H1 (cell line): ENCODE results near the gene DOCK8. TPM values are rescaled to one million over a fixed set of nuclear protein-coding genes. Genes with fewer than 3 reads are reported as not detected.

Experiments used
- CTCF ChIA-PET: fragments of 300-600 bp; sonication (Branson Sonifier 250); formaldehyde crosslinking; loops from one replicate; lab custom pipeline; 2021; ENCODE audit not compliant: partially characterized antibody; lab: Charles Lee
- POLR2A ChIA-PET: fragments of 300-600 bp; sonication (Branson Sonifier 250); formaldehyde crosslinking; loops from one replicate; lab custom pipeline; 2021; ENCODE audit warnings: inconsistent platforms; ENCODE audit not compliant: partially characterized antibody; lab: Charles Lee
- DNase-seq, 2 experiments: peaks; one replicate each; pipeline versions ENCODE4 v3.0.0 to v3.0.0-alpha.2; 2010 to 2022; ENCODE audit warnings: low spot score in 2 of 2, low read depth in 1 of 2, mixed read lengths in 1 of 2
- FAIRE-seq: peaks from 2 replicates; lab custom pipeline; 2011; peaks lifted over from hg19 to GRCh38; lab: Jason Lieb, UNC
- H2AFZ ChIP-seq: 2 replicates; pipeline ENCODE4 v1.8.1; 2012; ENCODE audit warnings: low read length, inconsistent platforms
- H2AK5ac ChIP-seq: 2 replicates; pipeline ENCODE4 v1.6.1; 2013; ENCODE audit warnings: low read depth, low read length
- H2BK120ac ChIP-seq: replicated peaks from 2 replicates; pipeline ENCODE3; 2013; ENCODE audit warnings: low read depth, low read length, inconsistent platforms
- H2BK12ac ChIP-seq: 2 replicates; pipeline ENCODE4 v1.6.1; 2013; ENCODE audit warnings: low read depth, low read length
- H2BK15ac ChIP-seq: 2 replicates; pipeline ENCODE4 v1.6.1; 2013; ENCODE audit warnings: low read length
- H2BK20ac ChIP-seq: 2 replicates; pipeline ENCODE4 v1.6.1; 2013; ENCODE audit warnings: low read length
- H2BK5ac ChIP-seq: 2 replicates; pipeline ENCODE4 v1.6.1; 2013; ENCODE audit warnings: low read depth, low read length
- H3K14ac ChIP-seq: 2 replicates; pipeline ENCODE4 v1.6.1; 2013; ENCODE audit warnings: inconsistent platforms; ENCODE audit not compliant: insufficient read length
- H3K18ac ChIP-seq: 2 replicates; pipeline ENCODE4 v1.6.1; 2013; ENCODE audit warnings: low read length; ENCODE audit errors: extremely low read depth
- H3K23ac ChIP-seq: 2 replicates; pipeline ENCODE4 v1.6.1; 2013; ENCODE audit warnings: inconsistent platforms; ENCODE audit not compliant: insufficient read length
- H3K23me2 ChIP-seq: 2 replicates; pipeline ENCODE4 v1.6.1; 2013; ENCODE audit warnings: low read depth, low read length
- H3K27ac ChIP-seq: 2 replicates; pipeline ENCODE4 v1.6.1; 2011; ENCODE audit warnings: low read depth, low read length, inconsistent platforms
- H3K27me3 ChIP-seq, 4 experiments: replicated peaks in 1 of 4; 1 replicate in 1 of 4; 2 replicates in 3 of 4; pipeline versions ENCODE4 v1.6.1 to v1.8.1; 2011 to 2013; ENCODE audit warnings: low read length in 3 of 4, mild to moderate bottlenecking in 3 of 4, inconsistent platforms in 2 of 4, mixed read lengths in 2 of 4, moderate library complexity in 1 of 4; ENCODE audit not compliant: control insufficient read depth in 3 of 4, insufficient read depth in 3 of 4; ENCODE audit errors: extremely low read depth in 1 of 4
- H3K36me3 ChIP-seq, 4 experiments: 2 replicates each; pipeline versions ENCODE4 v1.6.1 to v1.8.1; 2011 to 2013; ENCODE audit warnings: mild to moderate bottlenecking in 4 of 4, low read length in 3 of 4, moderate library complexity in 2 of 4, control low read depth in 1 of 4, inconsistent platforms in 1 of 4; ENCODE audit not compliant: insufficient read depth in 4 of 4, control insufficient read depth in 2 of 4
- H3K4ac ChIP-seq: replicated peaks from 2 replicates; pipeline ENCODE3; 2013; ENCODE audit warnings: low read length, low read depth, mixed read lengths, inconsistent platforms; ENCODE audit not compliant: insufficient read length
- H3K4me1 ChIP-seq, 4 experiments: replicated peaks in 1 of 4; 1 replicate in 1 of 4; 2 replicates in 3 of 4; pipeline versions ENCODE4 v1.6.1 to v1.8.1; 2011 to 2013; ENCODE audit warnings: low read length in 3 of 4, inconsistent platforms in 2 of 4, mixed read lengths in 1 of 4; ENCODE audit not compliant: insufficient read depth in 4 of 4, control insufficient read depth in 3 of 4
- H3K4me2 ChIP-seq, 2 experiments: 2 replicates each; pipeline versions ENCODE4 v1.6.1 to v1.8.1; 2011 to 2013; ENCODE audit warnings: low read depth in 2 of 2, low read length in 2 of 2, control low read depth in 1 of 2, inconsistent platforms in 1 of 2, mild to moderate bottlenecking in 1 of 2; ENCODE audit not compliant: insufficient read depth in 1 of 2
- H3K4me3 ChIP-seq, 4 experiments: fragments of 200-600, 300-600 bp in 1 of 4; sonication (generic), shearing (Covaris generic), sonication (Bioruptor Twin) in 1 of 4; 2 replicates each; pipeline versions ENCODE4 v1.5.1 to v1.8.1; 2011 to 2016; ENCODE audit warnings: low read length in 4 of 4, low read depth in 3 of 4, control low read depth in 2 of 4, inconsistent platforms in 2 of 4, mild to moderate bottlenecking in 2 of 4, mixed read lengths in 1 of 4, moderate library complexity in 1 of 4; ENCODE audit not compliant: insufficient read depth in 2 of 4; ENCODE audit errors: extremely low read depth in 1 of 4
- H3K56ac ChIP-seq: replicated peaks from 2 replicates; pipeline ENCODE3; 2013; ENCODE audit warnings: low read depth, mild to moderate bottlenecking, mixed read lengths, low read length, inconsistent platforms; ENCODE audit not compliant: insufficient read length
- H3K79me1 ChIP-seq: 2 replicates; pipeline ENCODE4 v1.6.1; 2013; ENCODE audit warnings: low read depth, low read length, control low read depth
- H3K79me2 ChIP-seq, 2 experiments: 2 replicates each; pipeline versions ENCODE4 v1.6.1 to v1.8.1; 2012 to 2013; ENCODE audit warnings: low read length in 2 of 2, mild to moderate bottlenecking in 2 of 2, inconsistent platforms in 1 of 2; ENCODE audit not compliant: insufficient read depth in 2 of 2, control insufficient read depth in 1 of 2
- H3K9ac ChIP-seq, 4 experiments: replicated peaks in 1 of 4; 1 replicate in 1 of 4; 2 replicates in 3 of 4; pipeline versions ENCODE4 v1.6.1 to v1.8.1; 2011 to 2013; ENCODE audit warnings: low read depth in 3 of 4, low read length in 3 of 4, control low read depth in 2 of 4, mild to moderate bottlenecking in 2 of 4, moderate library complexity in 2 of 4, inconsistent platforms in 1 of 4; ENCODE audit errors: extremely low read depth in 1 of 4
- H3K9me3 ChIP-seq, 2 experiments: 2 replicates each; pipeline versions ENCODE4 v1.6.1 to v1.8.1; 2012 to 2013; ENCODE audit warnings: mild to moderate bottlenecking in 2 of 2, moderate library complexity in 2 of 2, control low read depth in 1 of 2, inconsistent platforms in 1 of 2, low read depth in 1 of 2, low read length in 1 of 2, mixed read lengths in 1 of 2; ENCODE audit not compliant: insufficient read depth in 2 of 2
- H4K20me1 ChIP-seq, 2 experiments: replicated peaks in 1 of 2; 2 replicates each; pipeline versions ENCODE3 to v1.8.1; 2011 to 2013; ENCODE audit warnings: inconsistent platforms in 2 of 2, low read length in 2 of 2, mild to moderate bottlenecking in 1 of 2; ENCODE audit not compliant: insufficient read depth in 2 of 2, control insufficient read depth in 1 of 2
- H4K5ac ChIP-seq: 2 replicates; pipeline ENCODE4 v1.6.1; 2013; ENCODE audit warnings: low read length, low read depth, mixed read lengths, inconsistent platforms; ENCODE audit not compliant: insufficient read length
- H4K8ac ChIP-seq: 2 replicates; pipeline ENCODE4 v1.8.0; 2013; ENCODE audit warnings: mild to moderate bottlenecking, moderate library complexity, low read length, inconsistent platforms; ENCODE audit not compliant: insufficient read depth; ENCODE audit errors: extremely low read depth
- H4K91ac ChIP-seq: replicated peaks from 2 replicates; pipeline ENCODE3; 2013; ENCODE audit warnings: low read length, mixed read lengths, inconsistent platforms; ENCODE audit not compliant: insufficient read length
- CTBP2 ChIP-seq: IDR thresholded peaks from 2 replicates; pipeline ENCODE4 v1.7.0; 2011; ENCODE audit warnings: borderline replicate concordance, mild to moderate bottlenecking, moderate library complexity, mixed read lengths, low read length; ENCODE audit not compliant: insufficient read depth, insufficient read length
- EP300 ChIP-seq, 2 experiments: IDR thresholded peaks; 1 replicate in 1 of 2; 2 replicates in 1 of 2; pipeline ENCODE4 v1.6.1; 2011 to 2012; ENCODE audit warnings: low read depth in 2 of 2, low read length in 2 of 2, mild to moderate bottlenecking in 2 of 2, borderline replicate concordance in 1 of 2, inconsistent platforms in 1 of 2, moderate library complexity in 1 of 2
- NANOG ChIP-seq: IDR thresholded peaks from 2 replicates; pipeline ENCODE4 v1.6.1; 2011; ENCODE audit warnings: low read length, low read depth, mild to moderate bottlenecking, inconsistent platforms; ENCODE audit not compliant: insufficient read depth, poor library complexity, severe bottlenecking
- POLR2AphosphoS5 ChIP-seq: IDR thresholded peaks from 2 replicates; pipeline ENCODE4 v1.6.1; 2011; ENCODE audit warnings: low read depth, low read length
- SIN3A ChIP-seq, 2 experiments: IDR thresholded peaks in 1 of 2; conservative IDR thresholded peaks in 1 of 2; 2 replicates each; pipeline ENCODE4 v1.6.1; 2011 to 2012; ENCODE audit warnings: low read length in 2 of 2, improper control_type of control experiment in 1 of 2, low read depth in 1 of 2, mild to moderate bottlenecking in 1 of 2
- TAF7 ChIP-seq: optimal IDR thresholded peaks from 2 replicates; pipeline ENCODE3; 2011; ENCODE audit warnings: low read depth, mild to moderate bottlenecking, inconsistent platforms, low read length, moderate library complexity, borderline replicate concordance
- TEAD4 ChIP-seq: IDR thresholded peaks from 2 replicates; pipeline ENCODE4 v1.6.1; 2012; ENCODE audit warnings: low read depth, low read length, inconsistent platforms, mixed read lengths
- WGBS, 2 experiments: shearing (Covaris generic) in 1 of 2; methylation state at CpG; one replicate each; pipeline versions ENCODE4 v1.1.6 to v1.1.7; 2013 to 2015; ENCODE audit warnings: low lambda C conversion rate in 2 of 2, mixed read lengths in 2 of 2, inconsistent platforms in 1 of 2, low coverage in 1 of 2, missing lambda C conversion rate in 1 of 2; ENCODE audit not compliant: insufficient replicate concordance in 2 of 2, insufficient coverage in 1 of 2, insufficient read length in 1 of 2; ENCODE audit errors: extremely low coverage in 1 of 2, missing lambda C conversion rate in 1 of 2; 5-methylcytosine and 5-hydroxymethylcytosine counted together
- polyA plus RNA-seq, 7 experiments: library from polyadenylated mRNA; depleted of rRNA in 3 of 7; stranded (reverse) in 5 of 7; unstranded in 2 of 7; fragments of >200 nt in 5 of 7; fragments of 200-250 nt in 2 of 7; gene quantifications; 1 replicate in 5 of 7; 2 replicates in 1 of 7; 4 replicates in 1 of 7; pipeline versions ENCODE4 v1.2.1 to v1.2.3, GENCODE V29; 2011 to 2013; ENCODE audit warnings: missing spikeins in 2 of 7, mixed read lengths in 2 of 7
- total RNA-seq: library from RNA; stranded (reverse); fragmentation: NEBNext Ultra II Directional; extraction: Animal tissue kit (Norgen Biotek cat#: 25700); gene quantifications from 2 replicates; pipeline ENCODE4 v1.2.1, GENCODE V29; 2021
- TF ChIP-seq, protein P1 (sequence below): IDR thresholded peaks from 2 replicates; pipeline ENCODE4 v1.6.1; 2012; ENCODE audit warnings: inconsistent platforms

DOCK8 gene
- total and polyA plus RNA-seq, 2 of the 8 experiments (the other 6 are each of a cell fraction or from before 2014, with no cell fraction given), result 0.57 to 2.0 TPM

DNA sequence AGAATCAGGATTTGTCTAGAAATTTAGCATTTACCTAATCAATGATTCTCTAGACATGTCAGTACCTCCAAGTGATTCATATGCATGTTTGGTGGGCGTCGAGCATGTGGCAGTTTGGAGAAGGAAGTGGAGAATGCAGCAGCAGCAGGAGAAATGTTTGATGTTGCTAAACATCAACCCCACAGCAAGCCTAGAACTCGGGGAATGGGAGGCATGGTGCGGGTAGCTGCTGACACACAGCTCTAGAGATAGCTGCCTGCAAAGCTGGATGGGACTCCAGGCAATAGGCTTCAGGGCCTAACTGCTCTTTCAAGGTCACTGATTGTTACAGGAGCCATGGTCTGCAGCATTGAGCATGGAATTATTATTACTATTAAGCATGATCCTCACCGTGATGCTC, 137.3 kb downstream of the DOCK8 start:
- Histone ChIP-seq H3K23me2 (no peaks in the 10 kb centered on the region; the same call in 1 of the 2 replicates), H4K91ac (no peak overlapping the region), H3K79me2 (no peaks in the 10 kb centered on the region), H3K4me2 (no peak overlapping the region), H2BK20ac (no peak overlapping the region), H2BK120ac (no peak overlapping the region), H3K18ac (no peak overlapping the region), H3K56ac (no peak overlapping the region), H2AK5ac (no peak overlapping the region), H3K36me3 (no peaks in the 10 kb centered on the region), H3K23ac (no peak overlapping the region), H4K5ac (no peak overlapping the region), H3K4ac (no peak overlapping the region), H2BK5ac (no peak overlapping the region), H4K8ac (no peak overlapping the region), H3K14ac (no peak overlapping the region), H2BK15ac (no peak overlapping the region), H3K4me3 (no peak overlapping the region), H3K4me1 (no peaks in the 10 kb centered on the region), H3K27ac (no peak overlapping the region), H2BK12ac (no peak overlapping the region), H3K27me3 (no peaks in the 10 kb centered on the region), H3K79me1 (no peaks in the 10 kb centered on the region), H4K20me1 (no peaks in the 10 kb centered on the region), H3K9me3 (no peaks in the 10 kb centered on the region), H3K9ac (no peak overlapping the region), H2AFZ (no peak overlapping the region)
- no peak for FAIRE-seq
- WGBS, 2 experiments, result 92% methylated on average over 5 of the region's 5 CpGs; no CpG with 5 or more reads in 1 of the 2 experiments
- CTCF ChIA-PET, result interaction anchor here (0.5 to 2.6 kb wide), 6 partner anchors 20 to 658 kb away, joined by 3 to 8 read pairs (median 4); no protein-coding TSS in a partner anchor
- POLR2A ChIA-PET, result no interaction called here
- no peak for DNase-seq
- TF ChIP-seq, protein P1, sequence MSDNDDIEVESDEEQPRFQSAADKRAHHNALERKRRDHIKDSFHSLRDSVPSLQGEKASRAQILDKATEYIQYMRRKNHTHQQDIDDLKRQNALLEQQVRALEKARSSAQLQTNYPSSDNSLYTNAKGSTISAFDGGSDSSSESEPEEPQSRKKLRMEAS, result no peak
- TF ChIP-seq NANOG, result no peak
- no peak for TF ChIP-seq POLR2AphosphoS5
- no peak for TF ChIP-seq TEAD4
- TF ChIP-seq TAF7, result no peak
- TF ChIP-seq SIN3A (conservative IDR thresholded peaks at IDR 0.05 in 1 of 2, IDR thresholded peaks at IDR 0.05 in 1 of 2; ENCODE audit: low read depth in 1 of 2, low read length in 2 of 2), result no peak
- TF ChIP-seq EP300 (IDR thresholded peaks at IDR 0.05; ENCODE audit: borderline replicate concordance in 1 of 2, low read depth in 2 of 2, low read length in 2 of 2), result no peak
- no peak for TF ChIP-seq CTBP2
